IPS-20b (cell line): ENCODE data around the gene ACAT2.
"Not testable (repeated sequence)": the region's sequence is repeated elsewhere in the genome, so short reads cannot be mapped to it uniquely, and the experiment has no call there.

Source experiments
- H3K27ac ChIP-seq: one replicate; pipeline ENCODE4 v1.5.1; 2013; ENCODE audit warnings: low read length
- H3K27me3 ChIP-seq: 2 replicates; pipeline ENCODE4 v1.6.1; 2013; ENCODE audit warnings: mild to moderate bottlenecking, low read length, inconsistent platforms; ENCODE audit not compliant: insufficient read depth
- H3K36me3 ChIP-seq: 2 replicates; pipeline ENCODE4 v1.6.1; 2013; ENCODE audit warnings: low read depth, mild to moderate bottlenecking, inconsistent platforms, low read length, moderate library complexity; ENCODE audit not compliant: insufficient read depth
- H3K4me1 ChIP-seq: 2 replicates; pipeline ENCODE4 v1.6.1; 2013; ENCODE audit warnings: mild to moderate bottlenecking, control low read depth, inconsistent platforms, low read length, moderate library complexity; ENCODE audit not compliant: insufficient read depth
- H3K4me3 ChIP-seq: 2 replicates; pipeline ENCODE4 v1.5.1; 2013; ENCODE audit warnings: mild to moderate bottlenecking, low read length, inconsistent platforms
- H3K9ac ChIP-seq: 2 replicates; pipeline ENCODE4 v1.6.1; 2013; ENCODE audit warnings: low read depth, mild to moderate bottlenecking, inconsistent platforms, low read length, moderate library complexity
- H3K9me3 ChIP-seq: 2 replicates; pipeline ENCODE4 v1.6.1; 2013; ENCODE audit warnings: mild to moderate bottlenecking, low read depth, low read length, inconsistent platforms; ENCODE audit not compliant: insufficient read depth

Gene ACAT2

GRCh38 chr6:159805440-159806020 lies 43.7 kb downstream of the ACAT2 start:
- Histone ChIP-seq H3K4me3 (no peak overlapping the region), H3K36me3 (no peaks in the 10 kb centered on the region), H3K27ac (no peak overlapping the region)

GRCh38 chr6:159806021-159806458 lies 44.2 kb downstream of the ACAT2 start:
- Histone ChIP-seq H3K36me3 (no peaks in the 10 kb centered on the region), H3K9me3 (no peaks in the 10 kb centered on the region), H3K27me3 (no peaks in the 10 kb centered on the region), H3K9ac (no peak overlapping the region), H3K27ac (no peak overlapping the region), H3K4me3 (no peak overlapping the region), H3K4me1 (no peaks in the 10 kb centered on the region)

More at GRCh38 chr6:159805440-159806020, 43.7 kb downstream of the ACAT2 start:
- no peaks in the 10 kb centered on the region for H3K9me3 ChIP-seq
- no peak overlapping the region for H3K9ac ChIP-seq
- no peaks in the 10 kb centered on the region for H3K4me1 ChIP-seq
- H3K27me3 ChIP-seq, result no peaks in the 10 kb centered on the region

GRCh38 chr6:159807150-159807858 lies 45.5 kb downstream of the ACAT2 start:
- H3K4me3 ChIP-seq, result no peak overlapping the region
- no peaks in the 10 kb centered on the region for H3K9me3 ChIP-seq
- no peaks in the 10 kb centered on the region for H3K27me3 ChIP-seq
- no peak overlapping the region for H3K27ac ChIP-seq
- H3K4me1 ChIP-seq, result no peaks in the 10 kb centered on the region; the same call in 1 of the 2 replicates
- H3K36me3 ChIP-seq, result no peaks in the 10 kb centered on the region
- H3K9ac ChIP-seq, result no peak overlapping the region

GRCh38 chr6:159808647-159809046 lies 46.8 kb downstream of the ACAT2 start:
- Histone ChIP-seq H3K9ac (no peak overlapping the region), H3K4me1 (no peaks in the 10 kb centered on the region; the same call in 1 of the 2 replicates), H3K27ac (no peak overlapping the region), H3K27me3 (no peaks in the 10 kb centered on the region), H3K4me3 (no peak overlapping the region), H3K36me3 (no peaks in the 10 kb centered on the region), H3K9me3 (no peaks in the 10 kb centered on the region)

- Histone ChIP-seq H3K4me3 (no peak overlapping the region), H3K27ac (no peak overlapping the region), H3K9me3 (no peaks in the 10 kb centered on the region), H3K27me3 (no peaks in the 10 kb centered on the region), H3K4me1 (no peaks in the 10 kb centered on the region; the same call in 1 of the 2 replicates), H3K9ac (no peak overlapping the region), H3K36me3 (no peaks in the 10 kb centered on the region)
Measured at GRCh38 chr6:159809149-159809548, 47.3 kb downstream of the ACAT2 start.

GRCh38 chr6:159813781-159814180 lies 51.9 kb downstream of the ACAT2 start:
- Histone ChIP-seq H3K4me3 (no peak overlapping the region), H3K36me3 (no peaks in the 10 kb centered on the region), H3K27ac (no peak overlapping the region), H3K9me3 (no peaks in the 10 kb centered on the region), H3K27me3 (no peaks in the 10 kb centered on the region), H3K9ac (no peak overlapping the region), H3K4me1 (no peaks in the 10 kb centered on the region; the same call in 1 of the 2 replicates)

GRCh38 chr6:159815410-159815809 lies 53.6 kb downstream of the ACAT2 start:
- H3K27me3 ChIP-seq, result no peaks in the 10 kb centered on the region; the same call in 1 of the 2 replicates
- no peaks in the 10 kb centered on the region for H3K36me3 ChIP-seq
- no peaks in the 10 kb centered on the region; the same call in 1 of the 2 replicates for H3K4me1 ChIP-seq
- no peak overlapping the region for H3K27ac ChIP-seq
- H3K9ac ChIP-seq, result no peak overlapping the region
- H3K4me3 ChIP-seq, result no peak overlapping the region
- no peaks in the 10 kb centered on the region for H3K9me3 ChIP-seq

- not testable (repeated sequence) for H3K9ac ChIP-seq, H3K4me1 ChIP-seq, H3K9me3 ChIP-seq, H3K4me3 ChIP-seq, H3K27ac ChIP-seq, H3K36me3 ChIP-seq, H3K27me3 ChIP-seq
Measured at GRCh38 chr6:159816775-159817174, 54.9 kb downstream of the ACAT2 start.

GRCh38 chr6:159817951-159818739 lies 56.3 kb downstream of the ACAT2 start:
- H3K9me3 ChIP-seq, result no peaks in the 10 kb centered on the region
- H3K4me3 ChIP-seq, result no peak overlapping the region
- H3K27ac ChIP-seq, result no peak overlapping the region
- no peaks in the 10 kb centered on the region for H3K36me3 ChIP-seq
- peaks cover 3% of the 10 kb centered on the region; the same call in 1 of the 2 replicates for H3K4me1 ChIP-seq
- no peak overlapping the region for H3K9ac ChIP-seq
- no peaks in the 10 kb centered on the region; the same call in 1 of the 2 replicates for H3K27me3 ChIP-seq

GRCh38 chr6:159819098-159819497 lies 57.3 kb downstream of the ACAT2 start:
- H3K9me3 ChIP-seq, result no peaks in the 10 kb centered on the region
- H3K36me3 ChIP-seq, result no peaks in the 10 kb centered on the region
- no peak overlapping the region for H3K4me3 ChIP-seq
- H3K27ac ChIP-seq, result no peak overlapping the region
- no peaks in the 10 kb centered on the region; the same call in 1 of the 2 replicates for H3K27me3 ChIP-seq
- no peak overlapping the region for H3K9ac ChIP-seq
- peaks cover 3% of the 10 kb centered on the region; the same call in 1 of the 2 replicates for H3K4me1 ChIP-seq

- H3K36me3 ChIP-seq, result no peaks in the 10 kb centered on the region
- H3K4me3 ChIP-seq, result peak overlapping the region; percentile 3; the same call in 1 of the 2 replicates
- H3K27me3 ChIP-seq, result no peaks in the 10 kb centered on the region; the same call in 1 of the 2 replicates
- H3K4me1 ChIP-seq, result peaks cover 3% of the 10 kb centered on the region; the same call in 1 of the 2 replicates
- H3K9me3 ChIP-seq, result no peaks in the 10 kb centered on the region
- no peak overlapping the region for H3K9ac ChIP-seq
- H3K27ac ChIP-seq, result no peak overlapping the region
Measured at GRCh38 chr6:159819932-159820640, 58.2 kb downstream of the ACAT2 start.
